CD14-positive monocyte (primary cell): ENCODE data around the gene RHO. TPM values are rescaled to one million over a fixed set of nuclear protein-coding genes. Genes with fewer than 3 reads are reported as not detected.

Experiments
- DNase-seq, 3 donors: peaks; one replicate each; pipeline ENCODE4 v3.0.0-alpha.2; 2011 to 2022
- H2AFZ ChIP-seq: 2 replicates; pipeline ENCODE4 v1.6.0; 2012; ENCODE audit warnings: mild to moderate bottlenecking, low read depth, low read length, inconsistent platforms; ENCODE audit not compliant: insufficient read depth, poor library complexity, severe bottlenecking
- H3K27ac ChIP-seq, 2 donors: 1 replicate in 1 of 2; 2 replicates in 1 of 2; pipeline ENCODE4 v1.5.1; 2012 to 2013; ENCODE audit warnings: low read length in 2 of 2, control low read depth in 1 of 2, inconsistent platforms in 1 of 2, low read depth in 1 of 2, mild to moderate bottlenecking in 1 of 2
- H3K27me3 ChIP-seq, 2 donors: one replicate each; pipeline versions ENCODE4 v1.6.0 to v1.6.1; 2011 to 2013; ENCODE audit warnings: low read length in 2 of 2; ENCODE audit not compliant: control insufficient read depth in 2 of 2, insufficient read depth in 2 of 2
- H3K36me3 ChIP-seq, 2 donors: replicated peaks in 1 of 2; 1 replicate in 1 of 2; 2 replicates in 1 of 2; pipeline versions ENCODE4 v1.5.1 to v1.6.1; 2012 to 2013; ENCODE audit warnings: low read length in 2 of 2, control low read depth in 1 of 2, inconsistent platforms in 1 of 2, mild to moderate bottlenecking in 1 of 2; ENCODE audit not compliant: insufficient read depth in 2 of 2, control insufficient read depth in 1 of 2
- H3K4me1 ChIP-seq, 2 donors: 1 replicate in 1 of 2; 2 replicates in 1 of 2; pipeline versions ENCODE4 v1.5.1 to v1.6.1; 2012 to 2013; ENCODE audit warnings: low read length in 2 of 2, control low read depth in 1 of 2, inconsistent platforms in 1 of 2, mild to moderate bottlenecking in 1 of 2, moderate library complexity in 1 of 2; ENCODE audit not compliant: insufficient read depth in 2 of 2, control insufficient read depth in 1 of 2
- H3K4me2 ChIP-seq: replicated peaks from 2 replicates; pipeline ENCODE3; 2012; ENCODE audit warnings: low read length, moderate library complexity, mild to moderate bottlenecking; ENCODE audit not compliant: poor library complexity, severe bottlenecking; ENCODE audit errors: extremely low read depth
- H3K4me3 ChIP-seq, 3 experiments: fragments of 200-600 bp in 1 of 3; sonication (generic) in 1 of 3; replicated peaks in 1 of 3; 1 replicate in 2 of 3; 2 replicates in 1 of 3; pipeline ENCODE4 v1.5.1; 2011 to 2013; ENCODE audit warnings: low read length in 3 of 3, mild to moderate bottlenecking in 3 of 3, control low read depth in 2 of 3, low read depth in 2 of 3, inconsistent platforms in 1 of 3, moderate library complexity in 1 of 3
- H3K79me2 ChIP-seq: 2 replicates; pipeline ENCODE4 v1.6.0; 2012; ENCODE audit warnings: mild to moderate bottlenecking, control low read depth, inconsistent platforms, low read length, moderate library complexity; ENCODE audit not compliant: insufficient read depth
- H3K9ac ChIP-seq: 2 replicates; pipeline ENCODE4 v1.6.0; 2017; ENCODE audit warnings: low read length, mild to moderate bottlenecking; ENCODE audit not compliant: insufficient read depth, poor library complexity, severe bottlenecking
- H3K9me3 ChIP-seq, 2 donors: replicated peaks in 1 of 2; 1 replicate in 1 of 2; 2 replicates in 1 of 2; pipeline versions ENCODE4 v1.5.1 to v1.6.1; 2012 to 2013; ENCODE audit warnings: low read length in 2 of 2, control low read depth in 1 of 2; ENCODE audit not compliant: control insufficient read depth in 1 of 2, insufficient read depth in 1 of 2
- H4K20me1 ChIP-seq: 2 replicates; pipeline ENCODE4 v1.6.0; 2012; ENCODE audit warnings: mild to moderate bottlenecking, low read length, control low read depth, moderate library complexity; ENCODE audit not compliant: insufficient read depth
- H3K27ac Mint-ChIP-seq, 7 donors: one replicate each; pipeline ENCODE4 v1.8.0; 2020; ENCODE audit warnings: mild to moderate bottlenecking in 7 of 7, mixed read lengths in 7 of 7, moderate library complexity in 6 of 7, inconsistent platforms in 2 of 7
- H3K27me3 Mint-ChIP-seq, 3 donors: one replicate each; pipeline ENCODE4 v1.8.0; 2021 to 2022; ENCODE audit warnings: low read depth in 3 of 3, mild to moderate bottlenecking in 3 of 3, mixed read lengths in 3 of 3, moderate library complexity in 3 of 3, inconsistent platforms in 1 of 3
- H3K36me3 Mint-ChIP-seq, 2 donors: one replicate each; pipeline ENCODE4 v1.8.0; 2020; ENCODE audit warnings: mixed read lengths in 2 of 2, inconsistent platforms in 1 of 2, mild to moderate bottlenecking in 1 of 2
- H3K4me1 Mint-ChIP-seq: one replicate; pipeline ENCODE4 v1.8.0; 2020; ENCODE audit warnings: mild to moderate bottlenecking, mixed read lengths
- H3K4me3 Mint-ChIP-seq, 2 donors: one replicate each; pipeline ENCODE4 v1.8.0; 2020; ENCODE audit warnings: mild to moderate bottlenecking in 2 of 2, mixed read lengths in 2 of 2, moderate library complexity in 1 of 2
- H3K9me3 Mint-ChIP-seq, 7 donors: one replicate each; pipeline ENCODE4 v1.8.0; 2020 to 2022; ENCODE audit warnings: mixed read lengths in 7 of 7, mild to moderate bottlenecking in 6 of 7, moderate library complexity in 6 of 7, inconsistent platforms in 2 of 7
- CTCF ChIP-seq: fragments of 200-600 bp; IDR thresholded peaks from one replicate; pipeline ENCODE4 v1.8.0; 2022; ENCODE audit warnings: antibody characterized with exemption, mild to moderate bottlenecking
- WGBS: methylation state at CpG from one replicate; pipeline ENCODE4 v1.1.5; 2013; ENCODE audit warnings: missing lambda C conversion rate; ENCODE audit not compliant: insufficient coverage; 5-methylcytosine and 5-hydroxymethylcytosine counted together
- intact Hi-C, 2 donors: fragments of 100-400 bp; cut with micrococcal nuclease; formaldehyde crosslinking; loops; one replicate each; pipeline versions ENCODE4 v1.15.0 to v1.15.1; 2023
- polyA plus RNA-seq, 3 donors: library from polyadenylated mRNA; depleted of rRNA in 1 of 3; unstranded in 2 of 3; stranded (reverse) in 1 of 3; fragments of 300-500 nt in 2 of 3; fragments of >200 nt in 1 of 3; fragmentation: Illumina TruSeq in 2 of 3; gene quantifications; 1 replicate in 2 of 3; 2 replicates in 1 of 3; pipeline ENCODE4 v1.2.3, GENCODE V29; 2012 to 2021

Gene RHO
- polyA plus RNA-seq, 3 donors = 0.03 TPM; not detected in 2

- Mint-ChIP-seq H3K9me3 (no peaks in the 10 kb centered on the region), H3K27me3 (peaks cover 2 to 6% (median 5%) of the 10 kb centered on the region in 3 donors), H3K36me3 (peaks cover 0 to 4% of the 10 kb centered on the region in 2 donors), H3K4me3 (no peak overlapping the region), H3K4me1 (peaks cover 12% of the 10 kb centered on the region), H3K27ac (peak overlapping the region in 2 of 7 donors; percentile 60 to 62)
- Histone ChIP-seq H3K79me2 (no peaks in the 10 kb centered on the region), H3K36me3 (no peaks in the 10 kb centered on the region), H3K4me2 (no peak overlapping the region), H3K9ac (no peak overlapping the region), H3K4me3 (no peak overlapping the region), H3K9me3 (no peaks in the 10 kb centered on the region), H3K4me1 (peaks cover 9 to 20% of the 10 kb centered on the region in 2 donors), H4K20me1 (no peaks in the 10 kb centered on the region), H3K27me3 (no peaks in the 10 kb centered on the region), H2AFZ (no peak overlapping the region), H3K27ac (no peak overlapping the region)
- DNase-seq = no peak
- WGBS = 98% methylated on average over 6 of the region's 11 CpGs
- intact Hi-C loops = no loop called here
- TF ChIP-seq CTCF = no peak
These were observed 3.3 kb downstream of the RHO start for GRCh38 chr3:129531699-129532098.

GRCh38 chr3:129532261-129532660 is 3.8 kb downstream of the RHO start:
- Histone ChIP-seq H3K27me3 (no peaks in the 10 kb centered on the region), H2AFZ (no peak overlapping the region), H3K79me2 (no peaks in the 10 kb centered on the region), H3K4me3 (no peak overlapping the region), H4K20me1 (no peaks in the 10 kb centered on the region), H3K27ac (no peak overlapping the region), H3K9ac (no peak overlapping the region), H3K4me1 (peaks cover 4 to 15% of the 10 kb centered on the region in 2 donors), H3K4me2 (no peak overlapping the region), H3K36me3 (no peaks in the 10 kb centered on the region), H3K9me3 (no peaks in the 10 kb centered on the region)
- peaks cover 0 to 4% of the 10 kb centered on the region in 2 donors for H3K36me3 Mint-ChIP-seq
- no peak for TF ChIP-seq CTCF
- no peak overlapping the region for H3K4me3 Mint-ChIP-seq
- peak overlapping the region in 1 of 7 donors; percentile 74 for H3K27ac Mint-ChIP-seq
- intact Hi-C loops = no loop called here
- H3K9me3 Mint-ChIP-seq = no peaks in the 10 kb centered on the region
- WGBS = 97% methylated on average over 18 of the region's 20 CpGs
- H3K27me3 Mint-ChIP-seq = peaks cover 2 to 6% (median 5%) of the 10 kb centered on the region in 3 donors
- peaks cover 6% of the 10 kb centered on the region for H3K4me1 Mint-ChIP-seq
- no peak for DNase-seq
